Endodermal cell (in vitro differentiated cells): ENCODE data around the gene DCLK1. TPM values are rescaled to one million over a fixed set of nuclear protein-coding genes. Genes with fewer than 3 reads are reported as not detected.

ENCODE experiments used
- DNase-seq: peaks from one replicate; pipeline ENCODE4 v3.0.0-alpha.2; 2017
- H3K27ac ChIP-seq: 2 replicates; pipeline ENCODE4 v1.5.1; 2013; ENCODE audit warnings: mild to moderate bottlenecking, low read depth, low read length, moderate library complexity
- H3K27me3 ChIP-seq: 2 replicates; pipeline ENCODE4 v1.6.1; 2013; ENCODE audit warnings: mild to moderate bottlenecking, low read length, moderate library complexity; ENCODE audit not compliant: insufficient read depth, control insufficient read depth, poor library complexity, severe bottlenecking
- H3K36me3 ChIP-seq: 2 replicates; pipeline ENCODE4 v1.7.0; 2013; ENCODE audit warnings: mild to moderate bottlenecking, low read length, moderate library complexity; ENCODE audit not compliant: control insufficient read depth, insufficient read depth
- H3K4me1 ChIP-seq: one replicate; pipeline ENCODE4 v1.7.0; 2013; ENCODE audit warnings: low read length; ENCODE audit not compliant: control insufficient read depth, insufficient read depth
- H3K4me3 ChIP-seq: 2 replicates; pipeline ENCODE4 v1.5.1; 2013; ENCODE audit warnings: mild to moderate bottlenecking, low read length, moderate library complexity
- H3K9ac ChIP-seq: 2 replicates; pipeline ENCODE4 v1.6.1; 2013; ENCODE audit warnings: mild to moderate bottlenecking, low read length, moderate library complexity; ENCODE audit not compliant: poor library complexity, severe bottlenecking; ENCODE audit errors: extremely low read depth
- H3K9me3 ChIP-seq: 2 replicates; pipeline ENCODE4 v1.6.1; 2013; ENCODE audit warnings: mild to moderate bottlenecking, low read length, moderate library complexity; ENCODE audit not compliant: control insufficient read depth
- H3K27ac Mint-ChIP-seq: 2 replicates; pipeline ENCODE4 v1.8.0; 2020; ENCODE audit warnings: mixed read lengths
- H3K27me3 Mint-ChIP-seq: 2 replicates; pipeline ENCODE4 v1.8.0; 2021; ENCODE audit warnings: mild to moderate bottlenecking, mixed read lengths; ENCODE audit not compliant: insufficient read depth
- H3K36me3 Mint-ChIP-seq: 2 replicates; pipeline ENCODE4 v1.8.0; 2020; ENCODE audit warnings: low read depth, mixed read lengths
- H3K4me1 Mint-ChIP-seq: 2 replicates; pipeline ENCODE4 v1.8.0; 2020; ENCODE audit warnings: mixed read lengths
- H3K4me3 Mint-ChIP-seq: 2 replicates; pipeline ENCODE4 v1.8.0; 2020; ENCODE audit warnings: mild to moderate bottlenecking, moderate library complexity, mixed read lengths
- H3K9me3 Mint-ChIP-seq: 2 replicates; pipeline ENCODE4 v1.8.0; 2020; ENCODE audit warnings: mild to moderate bottlenecking, mixed read lengths
- CTCF ChIP-seq: fragments of 200-600 bp; sonication (generic); conservative IDR thresholded peaks from 2 replicates; pipeline ENCODE4 v1.5.0; 2021; ENCODE audit warnings: antibody characterized with exemption, mild to moderate bottlenecking
- WGBS, 2 experiments: methylation state at CpG; one replicate each; pipeline versions ENCODE4 v1.1.5 to v1.1.7; 2013; ENCODE audit warnings: missing lambda C conversion rate in 2 of 2, mixed read lengths in 1 of 2; ENCODE audit not compliant: insufficient coverage in 1 of 2, insufficient read length in 1 of 2; 5-methylcytosine and 5-hydroxymethylcytosine counted together
- total RNA-seq, 2 donors: library from RNA; stranded (reverse); fragmentation: NEBNext Ultra II Directional in 1 of 2; extraction: Animal tissue kit (Norgen Biotek cat#: 25700) in 1 of 2; gene quantifications; 2 replicates in 1 of 2; 3 replicates in 1 of 2; pipeline ENCODE4 v1.2.1, GENCODE V29; 2021

Gene DCLK1
- total RNA-seq, 2 donors from 2014 or later: 3.0 to 32.8 TPM

- no peaks in the 10 kb centered on the region for H3K27me3 ChIP-seq
- no peaks in the 10 kb centered on the region for H3K4me1 ChIP-seq
- DNase-seq: no peak
- no peak overlapping the region for H3K4me3 Mint-ChIP-seq
- H3K27me3 Mint-ChIP-seq: no peaks in the 10 kb centered on the region
- H3K9me3 Mint-ChIP-seq: no peaks in the 10 kb centered on the region
- H3K9ac ChIP-seq: no peak overlapping the region
- no peaks in the 10 kb centered on the region for H3K36me3 Mint-ChIP-seq
- TF ChIP-seq CTCF: no peak
- H3K27ac Mint-ChIP-seq: no peak overlapping the region
- no peaks in the 10 kb centered on the region for H3K4me1 Mint-ChIP-seq
- WGBS, 2 experiments: 80 to 88% methylated on average over 2 of the region's 2 CpGs
- no peaks in the 10 kb centered on the region for H3K36me3 ChIP-seq
- no peak overlapping the region for H3K27ac ChIP-seq
- no peaks in the 10 kb centered on the region for H3K9me3 ChIP-seq
- no peak overlapping the region for H3K4me3 ChIP-seq
Measured at GRCh38 chr13:36108954-36109353, 22.2 kb downstream of the DCLK1 start.

GRCh38 chr13:36108342-36108741 is 22.8 kb downstream of the DCLK1 start:
- no peaks in the 10 kb centered on the region for H3K4me1 Mint-ChIP-seq
- H3K4me3 ChIP-seq: no peak overlapping the region
- no peak overlapping the region for H3K27ac Mint-ChIP-seq
- no peaks in the 10 kb centered on the region for H3K27me3 ChIP-seq
- no peaks in the 10 kb centered on the region for H3K9me3 Mint-ChIP-seq
- H3K9ac ChIP-seq: no peak overlapping the region
- TF ChIP-seq CTCF: no peak
- WGBS, 2 experiments: 81 to 88% methylated on average over 5 to 7 of the region's 7 CpGs
- H3K36me3 Mint-ChIP-seq: no peaks in the 10 kb centered on the region
- H3K27me3 Mint-ChIP-seq: no peaks in the 10 kb centered on the region
- H3K4me1 ChIP-seq: no peaks in the 10 kb centered on the region
- no peak overlapping the region for H3K27ac ChIP-seq
- H3K9me3 ChIP-seq: no peaks in the 10 kb centered on the region
- no peak for DNase-seq
- H3K4me3 Mint-ChIP-seq: no peak overlapping the region
- no peaks in the 10 kb centered on the region for H3K36me3 ChIP-seq

- Mint-ChIP-seq H3K27ac (no peak overlapping the region), H3K27me3 (no peaks in the 10 kb centered on the region), H3K4me1 (no peaks in the 10 kb centered on the region), H3K9me3 (no peaks in the 10 kb centered on the region), H3K36me3 (no peaks in the 10 kb centered on the region), H3K4me3 (no peak overlapping the region)
- H3K4me1 ChIP-seq: no peaks in the 10 kb centered on the region
- H3K9me3 ChIP-seq: no peaks in the 10 kb centered on the region
- no peak overlapping the region for H3K9ac ChIP-seq
- no peak overlapping the region for H3K4me3 ChIP-seq
- no peak for DNase-seq
- no peak overlapping the region for H3K27ac ChIP-seq
- WGBS, 2 experiments: 93% methylated on average over 1 of the region's 1 CpG; no CpG with 5 or more reads in 1 of the 2 experiments
- H3K36me3 ChIP-seq: no peaks in the 10 kb centered on the region
- peak; percentile 35 for TF ChIP-seq CTCF
- H3K27me3 ChIP-seq: no peaks in the 10 kb centered on the region
Measured at GRCh38 chr13:36107521-36107920, 23.7 kb downstream of the DCLK1 start.
